ENCODE measurements around the gene RXFP4. TPM values are rescaled to one million over a fixed set of nuclear protein-coding genes. Genes with fewer than 3 reads are reported as not detected.

Gene RXFP4
- total and polyA plus RNA-seq, 2 of the 13 experiments (the other 11 are each of a cell fraction or from before 2014, with no cell fraction given): 0.38 to 1.4 TPM

DNA sequence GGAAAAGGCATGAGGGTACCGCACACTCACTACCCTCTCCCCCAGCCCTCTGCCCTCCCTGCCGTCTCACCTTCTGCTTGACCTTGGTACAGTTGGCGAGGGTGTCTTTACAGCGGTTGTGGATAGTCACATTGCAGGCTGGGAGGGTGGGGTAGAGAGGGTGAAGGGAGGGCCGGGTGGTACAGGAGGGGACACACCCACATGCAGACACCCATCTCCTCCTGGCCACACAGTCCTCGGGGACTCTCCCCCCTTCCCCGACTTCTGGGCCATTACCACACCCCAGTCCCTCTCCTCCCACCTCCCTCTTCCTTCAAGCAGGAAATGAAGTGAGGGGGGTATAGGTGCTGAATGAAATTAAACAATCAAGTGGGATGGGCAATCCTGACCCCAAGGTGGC is 25.3 kb downstream of the RXFP4 start (continued):
- no peak for TF ChIP-seq ZNF616 (CRISPR knock-in tag; IDR thresholded peaks at IDR 0.05; ENCODE audit: low read depth)
- TF ChIP-seq, protein P1, sequence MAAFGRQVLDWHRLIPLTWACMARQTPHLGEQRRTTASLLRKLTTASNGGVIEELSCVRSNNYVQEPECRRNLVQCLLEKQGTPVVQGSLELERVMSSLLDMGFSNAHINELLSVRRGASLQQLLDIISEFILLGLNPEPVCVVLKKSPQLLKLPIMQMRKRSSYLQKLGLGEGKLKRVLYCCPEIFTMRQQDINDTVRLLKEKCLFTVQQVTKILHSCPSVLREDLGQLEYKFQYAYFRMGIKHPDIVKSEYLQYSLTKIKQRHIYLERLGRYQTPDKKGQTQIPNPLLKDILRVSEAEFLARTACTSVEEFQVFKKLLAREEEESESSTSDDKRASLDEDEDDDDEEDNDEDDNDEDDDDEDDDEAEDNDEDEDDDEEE (CRISPR knock-in tag; IDR thresholded peaks at IDR 0.05): 0 out of 2 replicates have a peak, but pooled peaks have one; percentile 20
- TF ChIP-seq CHCHD3 (CRISPR knock-in tag; IDR thresholded peaks at IDR 0.05): no peak
- no peak for TF ChIP-seq ZNF720 (CRISPR knock-in tag; IDR thresholded peaks at IDR 0.05)
- no peak for TF ChIP-seq PRMT3 (CRISPR knock-in tag; IDR thresholded peaks at IDR 0.05; ENCODE audit: borderline replicate concordance, low read depth)
- no peak for TF ChIP-seq ZNF558 (CRISPR knock-in tag; IDR thresholded peaks at IDR 0.05; ENCODE audit: borderline replicate concordance)
- TF ChIP-seq ZFP90 (CRISPR knock-in tag; IDR thresholded peaks at IDR 0.05; ENCODE audit: borderline replicate concordance): no peak; the same call in 1 of the 2 replicates
- no peak for TF ChIP-seq DNMT3B (CRISPR knock-in tag; conservative IDR thresholded peaks at IDR 0.05)
- TF ChIP-seq, protein P2, sequence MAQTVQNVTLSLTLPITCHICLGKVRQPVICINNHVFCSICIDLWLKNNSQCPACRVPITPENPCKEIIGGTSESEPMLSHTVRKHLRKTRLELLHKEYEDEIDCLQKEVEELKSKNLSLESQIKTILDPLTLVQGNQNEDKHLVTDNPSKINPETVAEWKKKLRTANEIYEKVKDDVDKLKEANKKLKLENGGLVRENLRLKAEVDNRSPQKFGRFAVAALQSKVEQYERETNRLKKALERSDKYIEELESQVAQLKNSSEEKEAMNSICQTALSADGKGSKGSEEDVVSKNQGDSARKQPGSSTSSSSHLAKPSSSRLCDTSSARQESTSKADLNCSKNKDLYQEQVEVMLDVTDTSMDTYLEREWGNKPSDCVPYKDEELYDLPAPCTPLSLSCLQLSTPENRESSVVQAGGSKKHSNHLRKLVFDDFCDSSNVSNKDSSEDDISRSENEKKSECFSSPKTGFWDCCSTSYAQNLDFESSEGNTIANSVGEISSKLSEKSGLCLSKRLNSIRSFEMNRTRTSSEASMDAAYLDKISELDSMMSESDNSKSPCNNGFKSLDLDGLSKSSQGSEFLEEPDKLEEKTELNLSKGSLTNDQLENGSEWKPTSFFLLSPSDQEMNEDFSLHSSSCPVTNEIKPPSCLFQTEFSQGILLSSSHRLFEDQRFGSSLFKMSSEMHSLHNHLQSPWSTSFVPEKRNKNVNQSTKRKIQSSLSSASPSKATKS (CRISPR knock-in tag; IDR thresholded peaks at IDR 0.05): no peak
- no peak for TF ChIP-seq ZNF772 (CRISPR knock-in tag; IDR thresholded peaks at IDR 0.05)
- 0 out of 2 replicates have a peak, but pooled peaks have one; percentile 10 for TF ChIP-seq ZNF556 (CRISPR knock-in tag; IDR thresholded peaks at IDR 0.05; ENCODE audit: borderline replicate concordance)
- TF ChIP-seq ZNF773 (CRISPR knock-in tag; IDR thresholded peaks at IDR 0.05; ENCODE audit: borderline replicate concordance): no peak
- peak; percentile 12; the same call in 1 of the 2 replicates for TF ChIP-seq ZNF563 (CRISPR knock-in tag; IDR thresholded peaks at IDR 0.05)
- TF ChIP-seq, protein P3, sequence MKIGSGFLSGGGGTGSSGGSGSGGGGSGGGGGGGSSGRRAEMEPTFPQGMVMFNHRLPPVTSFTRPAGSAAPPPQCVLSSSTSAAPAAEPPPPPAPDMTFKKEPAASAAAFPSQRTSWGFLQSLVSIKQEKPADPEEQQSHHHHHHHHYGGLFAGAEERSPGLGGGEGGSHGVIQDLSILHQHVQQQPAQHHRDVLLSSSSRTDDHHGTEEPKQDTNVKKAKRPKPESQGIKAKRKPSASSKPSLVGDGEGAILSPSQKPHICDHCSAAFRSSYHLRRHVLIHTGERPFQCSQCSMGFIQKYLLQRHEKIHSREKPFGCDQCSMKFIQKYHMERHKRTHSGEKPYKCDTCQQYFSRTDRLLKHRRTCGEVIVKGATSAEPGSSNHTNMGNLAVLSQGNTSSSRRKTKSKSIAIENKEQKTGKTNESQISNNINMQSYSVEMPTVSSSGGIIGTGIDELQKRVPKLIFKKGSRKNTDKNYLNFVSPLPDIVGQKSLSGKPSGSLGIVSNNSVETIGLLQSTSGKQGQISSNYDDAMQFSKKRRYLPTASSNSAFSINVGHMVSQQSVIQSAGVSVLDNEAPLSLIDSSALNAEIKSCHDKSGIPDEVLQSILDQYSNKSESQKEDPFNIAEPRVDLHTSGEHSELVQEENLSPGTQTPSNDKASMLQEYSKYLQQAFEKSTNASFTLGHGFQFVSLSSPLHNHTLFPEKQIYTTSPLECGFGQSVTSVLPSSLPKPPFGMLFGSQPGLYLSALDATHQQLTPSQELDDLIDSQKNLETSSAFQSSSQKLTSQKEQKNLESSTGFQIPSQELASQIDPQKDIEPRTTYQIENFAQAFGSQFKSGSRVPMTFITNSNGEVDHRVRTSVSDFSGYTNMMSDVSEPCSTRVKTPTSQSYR (CRISPR knock-in tag; IDR thresholded peaks at IDR 0.05; ENCODE audit: borderline replicate concordance): no peak
- TF ChIP-seq, protein P4, sequence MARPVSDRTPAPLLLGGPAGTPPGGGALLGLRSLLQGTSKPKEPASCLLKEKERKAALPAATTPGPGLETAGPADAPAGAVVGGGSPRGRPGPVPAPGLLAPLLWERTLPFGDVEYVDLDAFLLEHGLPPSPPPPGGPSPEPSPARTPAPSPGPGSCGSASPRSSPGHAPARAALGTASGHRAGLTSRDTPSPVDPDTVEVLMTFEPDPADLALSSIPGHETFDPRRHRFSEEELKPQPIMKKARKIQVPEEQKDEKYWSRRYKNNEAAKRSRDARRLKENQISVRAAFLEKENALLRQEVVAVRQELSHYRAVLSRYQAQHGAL (CRISPR knock-in tag; IDR thresholded peaks at IDR 0.05; ENCODE audit: not compliant biosample characterization): no peak

All from HepG2 (cell line).